ENCODE measurements around the gene EXD3.

- TF ChIP-seq USF2 (IDR thresholded peaks at IDR 0.05; ENCODE audit: low read depth, low read length) (no peak), POLR2A (IDR thresholded peaks at IDR 0.05; ENCODE audit: low read depth, low read length) (no peak), FOS (IDR thresholded peaks at IDR 0.05; ENCODE audit: low read depth, low read length) (no peak), RCOR1 (IDR thresholded peaks at IDR 0.05; ENCODE audit: insufficient replicate concordance, low read length) (no peak), MAZ (IDR thresholded peaks at IDR 0.05; ENCODE audit: borderline replicate concordance, low read depth, low read length) (no peak), CEBPB (IDR thresholded peaks at IDR 0.05; ENCODE audit: low read depth, low read length) (no peak), MAFK (IDR thresholded peaks at IDR 0.05; ENCODE audit: low read depth, low read length) (no peak), SMC3 (IDR thresholded peaks at IDR 0.05; ENCODE audit: low read depth, low read length) (no peak), RFX5 (IDR thresholded peaks at IDR 0.05; ENCODE audit: low read depth, low read length) (no peak), BHLHE40 (IDR thresholded peaks at IDR 0.05; ENCODE audit: low read depth, low read length) (no peak), MXI1 (IDR thresholded peaks at IDR 0.05; ENCODE audit: borderline replicate concordance, low read depth, low read length) (no peak), CHD1 (IDR thresholded peaks at IDR 0.05; ENCODE audit: low read depth, low read length) (no peak), RAD21 (IDR thresholded peaks at IDR 0.05; ENCODE audit: low read length) (no peak)
- TF ChIP-seq, protein P1, sequence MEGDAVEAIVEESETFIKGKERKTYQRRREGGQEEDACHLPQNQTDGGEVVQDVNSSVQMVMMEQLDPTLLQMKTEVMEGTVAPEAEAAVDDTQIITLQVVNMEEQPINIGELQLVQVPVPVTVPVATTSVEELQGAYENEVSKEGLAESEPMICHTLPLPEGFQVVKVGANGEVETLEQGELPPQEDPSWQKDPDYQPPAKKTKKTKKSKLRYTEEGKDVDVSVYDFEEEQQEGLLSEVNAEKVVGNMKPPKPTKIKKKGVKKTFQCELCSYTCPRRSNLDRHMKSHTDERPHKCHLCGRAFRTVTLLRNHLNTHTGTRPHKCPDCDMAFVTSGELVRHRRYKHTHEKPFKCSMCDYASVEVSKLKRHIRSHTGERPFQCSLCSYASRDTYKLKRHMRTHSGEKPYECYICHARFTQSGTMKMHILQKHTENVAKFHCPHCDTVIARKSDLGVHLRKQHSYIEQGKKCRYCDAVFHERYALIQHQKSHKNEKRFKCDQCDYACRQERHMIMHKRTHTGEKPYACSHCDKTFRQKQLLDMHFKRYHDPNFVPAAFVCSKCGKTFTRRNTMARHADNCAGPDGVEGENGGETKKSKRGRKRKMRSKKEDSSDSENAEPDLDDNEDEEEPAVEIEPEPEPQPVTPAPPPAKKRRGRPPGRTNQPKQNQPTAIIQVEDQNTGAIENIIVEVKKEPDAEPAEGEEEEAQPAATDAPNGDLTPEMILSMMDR (conservative IDR thresholded peaks at IDR 0.05; ENCODE audit: low read depth, low read length), result no peak
Observed at GRCh38 chr9:137271696-137272076, 151.3 kb downstream of the EXD3 start.

All from IMR-90 (cell line).